GM18867 (cell line): ENCODE measurements around the gene SGSH.
"Not testable (repeated sequence)": the region's sequence is repeated elsewhere in the genome, so short reads cannot be mapped to it uniquely, and the experiment has no call there.

Source experiments
- ATAC-seq: cut with Tn5 transposase; IDR thresholded peaks from one replicate; pipeline ENCODE4 v1.9.1; 2021; ENCODE audit warnings: mild to moderate bottlenecking, moderate library complexity; ENCODE audit not compliant: unreplicated experiment

SGSH gene

GRCh38 chr17:80253631-80254395 lies 33.7 kb upstream of the SGSH start:
- ATAC-seq = no peak

GRCh38 chr17:80252871-80253270 lies 32.7 kb upstream of the SGSH start:
- ATAC-seq = peak; percentile 54

- ATAC-seq = no peak
Measured at GRCh38 chr17:80251966-80252365, 31.8 kb upstream of the SGSH start.

GRCh38 chr17:80248894-80249710 lies 29.0 kb upstream of the SGSH start:
- no peak for ATAC-seq

- no peak for ATAC-seq
Measured at GRCh38 chr17:80248001-80248893, 28.1 kb upstream of the SGSH start.

- ATAC-seq = no peak
Measured at GRCh38 chr17:80247561-80247960, 27.4 kb upstream of the SGSH start.

GRCh38 chr17:80246726-80247125 lies 26.6 kb upstream of the SGSH start:
- no peak for ATAC-seq

GRCh38 chr17:80246266-80246681 lies 26.1 kb upstream of the SGSH start:
- ATAC-seq = no peak

- no peak for ATAC-seq
Measured at GRCh38 chr17:80245566-80246265, 25.6 kb upstream of the SGSH start.

GRCh38 chr17:80244871-80245509 lies 24.9 kb upstream of the SGSH start:
- ATAC-seq = no peak

GRCh38 chr17:80244448-80244847 lies 24.3 kb upstream of the SGSH start:
- ATAC-seq = not testable (repeated sequence)

- no peak for ATAC-seq
Measured at GRCh38 chr17:80243526-80244433, 23.6 kb upstream of the SGSH start.

- ATAC-seq = no peak
Measured at GRCh38 chr17:80242505-80242904, 22.4 kb upstream of the SGSH start.

- ATAC-seq = no peak
Measured at GRCh38 chr17:80237386-80237785, 17.3 kb upstream of the SGSH start.

GRCh38 chr17:80236911-80237310 lies 16.8 kb upstream of the SGSH start:
- ATAC-seq = no peak

GRCh38 chr17:80233202-80233601 lies 13.1 kb upstream of the SGSH start:
- ATAC-seq = no peak

GRCh38 chr17:80232438-80232837 lies 12.3 kb upstream of the SGSH start:
- ATAC-seq = no peak

GRCh38 chr17:80229011-80229410 lies 8.9 kb upstream of the SGSH start:
- ATAC-seq = no peak

GRCh38 chr17:80228477-80228876 lies 8.3 kb upstream of the SGSH start:
- ATAC-seq = no peak
